Glutamatergic neuron (in vitro differentiated cells): ENCODE results near the gene SPP2. TPM values are rescaled to one million over a fixed set of nuclear protein-coding genes. Genes with fewer than 3 reads are reported as not detected.

Experiments
- DNase-seq: peaks from one replicate; pipeline ENCODE4 v3.0.0; 2022
- H3K27ac Mint-ChIP-seq: one replicate; pipeline ENCODE4 v1.8.0; 2020; ENCODE audit warnings: mild to moderate bottlenecking, mixed read lengths, inconsistent platforms; ENCODE audit not compliant: unreplicated experiment
- H3K27me3 Mint-ChIP-seq: one replicate; pipeline ENCODE4 v1.8.0; 2020; ENCODE audit warnings: mild to moderate bottlenecking, moderate library complexity, mixed read lengths, inconsistent platforms; ENCODE audit not compliant: unreplicated experiment
- H3K36me3 Mint-ChIP-seq: one replicate; pipeline ENCODE4 v1.8.0; 2020; ENCODE audit warnings: mild to moderate bottlenecking, mixed read lengths, inconsistent platforms; ENCODE audit not compliant: unreplicated experiment
- H3K4me1 Mint-ChIP-seq: one replicate; pipeline ENCODE4 v1.8.0; 2020; ENCODE audit warnings: mild to moderate bottlenecking, low read depth, mixed read lengths, inconsistent platforms; ENCODE audit not compliant: unreplicated experiment
- H3K4me3 Mint-ChIP-seq: one replicate; pipeline ENCODE4 v1.8.0; 2020; ENCODE audit warnings: mild to moderate bottlenecking, mixed read lengths, inconsistent platforms; ENCODE audit not compliant: unreplicated experiment
- H3K9me3 Mint-ChIP-seq: one replicate; pipeline ENCODE4 v1.8.0; 2020; ENCODE audit warnings: mild to moderate bottlenecking, moderate library complexity, mixed read lengths, inconsistent platforms; ENCODE audit not compliant: unreplicated experiment
- CTCF ChIP-seq: fragments of 200-600 bp; sonication (generic); IDR thresholded peaks from one replicate; pipeline ENCODE4 v1.5.0; 2021; ENCODE audit not compliant: partially characterized antibody, unreplicated experiment
- total RNA-seq: library from RNA; stranded (reverse); fragmentation: NEBNext Ultra II Directional; extraction: Animal tissue kit (Norgen Biotek cat#: 25700); gene quantifications from one replicate; pipeline ENCODE4 v1.2.1, GENCODE V29; 2021; ENCODE audit not compliant: unreplicated experiment

The SPP2 gene
- total RNA-seq, 1 donor from 2014 or later, result not detected

- no peak for DNase-seq
- H3K9me3 Mint-ChIP-seq, result no peaks in the 10 kb centered on the region
- H3K36me3 Mint-ChIP-seq, result no peaks in the 10 kb centered on the region
- no peak overlapping the region for H3K27ac Mint-ChIP-seq
- TF ChIP-seq CTCF, result no peak
- H3K4me3 Mint-ChIP-seq, result no peak overlapping the region
- peaks cover 2% of the 10 kb centered on the region for H3K27me3 Mint-ChIP-seq
- H3K4me1 Mint-ChIP-seq, result no peaks in the 10 kb centered on the region
Measured at GRCh38 chr2:234116010-234116409, 65.5 kb downstream of the SPP2 start.

GRCh38 chr2:234121999-234122398, 71.5 kb downstream of the SPP2 start:
- no peak for TF ChIP-seq CTCF
- H3K36me3 Mint-ChIP-seq, result no peaks in the 10 kb centered on the region
- H3K27ac Mint-ChIP-seq, result no peak overlapping the region
- no peaks in the 10 kb centered on the region for H3K27me3 Mint-ChIP-seq
- no peak overlapping the region for H3K4me3 Mint-ChIP-seq
- DNase-seq, result no peak
- no peaks in the 10 kb centered on the region for H3K4me1 Mint-ChIP-seq
- peaks cover 1% of the 10 kb centered on the region for H3K9me3 Mint-ChIP-seq

GRCh38 chr2:234125451-234126145, 75.1 kb downstream of the SPP2 start:
- no peak overlapping the region for H3K27ac Mint-ChIP-seq

GRCh38 chr2:234126146-234126470, 75.6 kb downstream of the SPP2 start:
- Mint-ChIP-seq H3K4me3 (no peak overlapping the region), H3K36me3 (no peaks in the 10 kb centered on the region), H3K27me3 (no peaks in the 10 kb centered on the region), H3K4me1 (no peaks in the 10 kb centered on the region), H3K9me3 (peaks cover 1% of the 10 kb centered on the region), H3K27ac (no peak overlapping the region)
- TF ChIP-seq CTCF, result no peak
- no peak for DNase-seq

More at GRCh38 chr2:234125451-234126145, 75.1 kb downstream of the SPP2 start:
- Mint-ChIP-seq H3K9me3 (peaks cover 1% of the 10 kb centered on the region), H3K4me1 (no peaks in the 10 kb centered on the region), H3K4me3 (no peak overlapping the region), H3K27me3 (no peaks in the 10 kb centered on the region), H3K36me3 (no peaks in the 10 kb centered on the region)
- TF ChIP-seq CTCF, result no peak
- DNase-seq, result no peak

Other genes starting within 250 kb of the SPP2 start
- gene HJURP, start 196.2 kb upstream of the SPP2 start, total RNA-seq, result 6.9 TPM
- not detected for gene TRPM8, start 133.3 kb upstream of the SPP2 start, total RNA-seq